CD8-positive, alpha-beta memory T cell (primary cell): ENCODE measurements around the gene USP17L30. TPM values are rescaled to one million over a fixed set of nuclear protein-coding genes. Genes with fewer than 3 reads are reported as not detected.
"Not testable (repeated sequence)": the region's sequence is repeated elsewhere in the genome, so short reads cannot be mapped to it uniquely, and the experiment has no call there.

Experiments used
- CTCF ChIA-PET: fragments of 350-600 bp; sonication (Branson Sonifier 250); formaldehyde crosslinking; loops from one replicate; lab custom pipeline; 2021; ENCODE audit warnings: antibody characterized with exemption; lab: Charles Lee
- POLR2A ChIA-PET: fragments of 350-600 bp; sonication (Branson Sonifier 250); formaldehyde crosslinking; loops from one replicate; lab custom pipeline; 2021; ENCODE audit warnings: antibody characterized with exemption; lab: Charles Lee
- DNase-seq, 5 donors: peaks; one replicate each; pipeline versions ENCODE4 v3.0.0 to v3.0.0-alpha.2; 2020 to 2022; ENCODE audit warnings: mixed read lengths in 1 of 5
- H3K27ac ChIP-seq: one replicate; pipeline ENCODE4 v1.7.0; 2013; ENCODE audit warnings: low read depth, mild to moderate bottlenecking, low read length, moderate library complexity
- H3K27me3 ChIP-seq: 2 replicates; pipeline ENCODE4 v1.7.0; 2013; ENCODE audit warnings: low read length, mild to moderate bottlenecking; ENCODE audit not compliant: insufficient read depth, poor library complexity, severe bottlenecking
- H3K36me3 ChIP-seq: 2 replicates; pipeline ENCODE4 v1.7.0; 2013; ENCODE audit warnings: mild to moderate bottlenecking, low read length, moderate library complexity; ENCODE audit not compliant: insufficient read depth
- H3K4me1 ChIP-seq: 2 replicates; pipeline ENCODE4 v1.7.0; 2013; ENCODE audit warnings: mild to moderate bottlenecking, low read length, moderate library complexity; ENCODE audit not compliant: insufficient read depth
- H3K4me3 ChIP-seq: 2 replicates; pipeline ENCODE4 v1.7.0; 2013; ENCODE audit warnings: mild to moderate bottlenecking, low read length
- H3K9me3 ChIP-seq: 2 replicates; pipeline ENCODE4 v1.7.0; 2013; ENCODE audit warnings: mild to moderate bottlenecking, low read length
- H3K27ac Mint-ChIP-seq, 8 donors: one replicate each; pipeline ENCODE4 v1.8.0; 2020 to 2021; ENCODE audit warnings: mixed read lengths in 8 of 8, mild to moderate bottlenecking in 6 of 8, inconsistent platforms in 3 of 8, moderate library complexity in 3 of 8
- H3K27me3 Mint-ChIP-seq, 2 donors: one replicate each; pipeline ENCODE4 v1.8.0; 2020 to 2021; ENCODE audit warnings: mixed read lengths in 2 of 2, mild to moderate bottlenecking in 1 of 2, moderate library complexity in 1 of 2
- H3K36me3 Mint-ChIP-seq, 3 donors: one replicate each; pipeline ENCODE4 v1.8.0; 2020 to 2021; ENCODE audit warnings: mixed read lengths in 3 of 3, inconsistent platforms in 1 of 3, mild to moderate bottlenecking in 1 of 3
- H3K4me1 Mint-ChIP-seq, 3 donors: one replicate each; pipeline ENCODE4 v1.8.0; 2020 to 2021; ENCODE audit warnings: mixed read lengths in 3 of 3, inconsistent platforms in 1 of 3, mild to moderate bottlenecking in 1 of 3
- H3K4me3 Mint-ChIP-seq, 7 donors: one replicate each; pipeline ENCODE4 v1.8.0; 2020 to 2021; ENCODE audit warnings: mixed read lengths in 7 of 7, mild to moderate bottlenecking in 6 of 7, moderate library complexity in 4 of 7, inconsistent platforms in 2 of 7
- H3K9me3 Mint-ChIP-seq, 5 donors: one replicate each; pipeline ENCODE4 v1.8.0; 2020 to 2022; ENCODE audit warnings: mixed read lengths in 5 of 5, mild to moderate bottlenecking in 3 of 5, moderate library complexity in 2 of 5, inconsistent platforms in 1 of 5
- polyA plus RNA-seq: library from polyadenylated mRNA; unstranded; fragments of 300-500 nt; fragmentation: Illumina TruSeq; gene quantifications from one replicate; pipeline ENCODE4 v1.2.3, GENCODE V29; 2021
- total RNA-seq, 2 experiments: library from RNA; stranded (reverse); gene quantifications; one replicate each; pipeline ENCODE4 v1.2.3, GENCODE V29; 2021

USP17L30 gene, protein sequence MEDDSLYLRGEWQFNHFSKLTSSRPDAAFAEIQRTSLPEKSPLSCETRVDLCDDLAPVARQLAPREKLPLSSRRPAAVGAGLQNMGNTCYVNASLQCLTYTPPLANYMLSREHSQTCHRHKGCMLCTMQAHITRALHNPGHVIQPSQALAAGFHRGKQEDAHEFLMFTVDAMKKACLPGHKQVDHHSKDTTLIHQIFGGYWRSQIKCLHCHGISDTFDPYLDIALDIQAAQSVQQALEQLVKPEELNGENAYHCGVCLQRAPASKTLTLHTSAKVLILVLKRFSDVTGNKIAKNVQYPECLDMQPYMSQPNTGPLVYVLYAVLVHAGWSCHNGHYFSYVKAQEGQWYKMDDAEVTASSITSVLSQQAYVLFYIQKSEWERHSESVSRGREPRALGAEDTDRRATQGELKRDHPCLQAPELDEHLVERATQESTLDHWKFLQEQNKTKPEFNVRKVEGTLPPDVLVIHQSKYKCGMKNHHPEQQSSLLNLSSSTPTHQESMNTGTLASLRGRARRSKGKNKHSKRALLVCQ
- total RNA-seq, result not detected
- not detected for polyA plus RNA-seq

- H3K27ac ChIP-seq, DNase-seq, H3K27me3 ChIP-seq, H3K36me3 Mint-ChIP-seq, H3K4me1 ChIP-seq, H3K36me3 ChIP-seq, POLR2A ChIA-PET, H3K4me1 Mint-ChIP-seq, CTCF ChIA-PET, H3K4me3 Mint-ChIP-seq, H3K9me3 ChIP-seq, H3K27me3 Mint-ChIP-seq, H3K27ac Mint-ChIP-seq, H3K4me3 ChIP-seq, H3K9me3 Mint-ChIP-seq: not testable (repeated sequence)
Observed at GRCh38 chr4:9362829-9363228, at the start of gene USP17L30. USP17L30 (plus strand) TSS chr4:9363129; CDS start chr4:9363129, 0 bp downstream.

DNA sequence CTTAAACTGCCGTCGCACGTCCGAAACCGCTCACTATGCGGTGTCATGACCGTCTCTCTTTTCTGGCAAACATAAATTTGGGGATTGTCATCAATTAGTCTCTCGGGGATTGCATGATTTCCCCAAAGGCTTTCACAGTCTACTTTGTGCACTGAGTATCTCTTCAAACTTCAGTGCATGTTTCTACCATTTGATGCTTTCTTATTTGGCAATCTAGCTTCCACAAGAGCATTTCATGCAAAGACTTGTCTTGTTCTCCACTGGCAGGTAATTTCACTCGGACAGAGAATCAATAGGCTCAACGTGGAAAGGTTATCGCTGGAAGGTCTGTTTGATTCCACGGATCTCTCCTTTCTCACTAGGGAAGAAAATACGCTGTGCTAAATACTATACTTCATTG, 38.7 kb upstream of the USP17L30 start:
- H3K27ac Mint-ChIP-seq, H3K27me3 ChIP-seq, DNase-seq, H3K4me1 Mint-ChIP-seq, CTCF ChIA-PET, H3K9me3 Mint-ChIP-seq, H3K4me3 Mint-ChIP-seq, H3K4me1 ChIP-seq, H3K4me3 ChIP-seq, H3K36me3 Mint-ChIP-seq, POLR2A ChIA-PET, H3K9me3 ChIP-seq, H3K36me3 ChIP-seq, H3K27me3 Mint-ChIP-seq, H3K27ac ChIP-seq: not testable (repeated sequence)

DNA sequence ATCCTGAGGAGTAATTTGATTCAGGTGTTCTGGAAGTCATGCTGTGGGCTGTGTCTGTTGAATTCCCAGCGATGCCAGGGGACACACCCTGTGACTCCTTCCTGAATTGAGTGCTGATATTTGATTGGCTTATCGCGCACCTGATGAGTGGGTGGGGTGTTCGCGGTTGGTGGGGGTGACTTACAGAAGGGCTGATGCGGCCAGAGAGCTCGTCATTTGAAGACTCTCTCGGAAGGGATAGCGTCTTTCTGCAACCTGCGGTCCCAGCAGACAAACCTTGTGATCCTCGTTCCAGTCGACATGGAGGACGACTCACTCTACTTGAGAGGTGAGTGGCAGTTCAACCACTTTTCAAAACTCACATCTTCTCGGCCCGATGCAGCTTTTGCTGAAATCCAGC, 38.1 kb upstream of the USP17L30 start, which contains the start of gene USP17L24:
Gene USP17L24 (plus strand): TSS at position 301 of the 400 bp plus-strand sequence. CDS start 0 bp downstream, at position 301.
- CTCF ChIA-PET, H3K4me1 ChIP-seq, H3K27me3 ChIP-seq, DNase-seq, H3K4me3 Mint-ChIP-seq, POLR2A ChIA-PET, H3K9me3 Mint-ChIP-seq, H3K27me3 Mint-ChIP-seq, H3K36me3 Mint-ChIP-seq, H3K4me3 ChIP-seq, H3K9me3 ChIP-seq, H3K27ac ChIP-seq, H3K36me3 ChIP-seq, H3K4me1 Mint-ChIP-seq, H3K27ac Mint-ChIP-seq: not testable (repeated sequence)

DNA sequence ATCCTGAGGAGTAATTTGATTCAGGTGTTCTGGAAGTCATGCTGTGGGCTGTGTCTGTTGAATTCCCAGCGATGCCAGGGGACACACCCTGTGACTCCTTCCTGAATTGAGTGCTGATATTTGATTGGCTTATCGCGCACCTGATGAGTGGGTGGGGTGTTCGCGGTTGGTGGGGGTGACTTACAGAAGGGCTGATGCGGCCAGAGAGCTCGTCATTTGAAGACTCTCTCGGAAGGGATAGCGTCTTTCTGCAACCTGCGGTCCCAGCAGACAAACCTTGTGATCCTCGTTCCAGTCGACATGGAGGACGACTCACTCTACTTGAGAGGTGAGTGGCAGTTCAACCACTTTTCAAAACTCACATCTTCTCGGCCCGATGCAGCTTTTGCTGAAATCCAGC, 33.3 kb upstream of the USP17L30 start, which contains the start of gene USP17L25:
Gene USP17L25 (plus strand): TSS at position 301 of the 400 bp plus-strand sequence. CDS start 0 bp downstream, at position 301.
- H3K4me1 ChIP-seq, H3K36me3 Mint-ChIP-seq, H3K36me3 ChIP-seq, H3K27me3 ChIP-seq, H3K4me3 Mint-ChIP-seq, H3K4me3 ChIP-seq, DNase-seq, H3K27ac ChIP-seq, POLR2A ChIA-PET, H3K9me3 ChIP-seq, CTCF ChIA-PET, H3K4me1 Mint-ChIP-seq, H3K9me3 Mint-ChIP-seq, H3K27me3 Mint-ChIP-seq, H3K27ac Mint-ChIP-seq: not testable (repeated sequence)

GRCh38 chr4:9334358-9334757, 28.6 kb upstream of the USP17L30 start, which contains the start of gene USP17L26:
USP17L26 (plus strand) TSS chr4:9334658; CDS start chr4:9334658, 0 bp downstream.
- POLR2A ChIA-PET, H3K27ac Mint-ChIP-seq, H3K27ac ChIP-seq, H3K36me3 Mint-ChIP-seq, H3K4me1 ChIP-seq, H3K27me3 ChIP-seq, H3K4me3 ChIP-seq, H3K4me1 Mint-ChIP-seq, CTCF ChIA-PET, DNase-seq, H3K27me3 Mint-ChIP-seq, H3K36me3 ChIP-seq, H3K4me3 Mint-ChIP-seq, H3K9me3 ChIP-seq, H3K9me3 Mint-ChIP-seq: not testable (repeated sequence)

GRCh38 chr4:9339103-9339502, 23.8 kb upstream of the USP17L30 start, which contains the start of gene USP17L5:
USP17L5 (plus strand) TSS chr4:9339403; CDS start chr4:9339403, 0 bp downstream.
- H3K27me3 ChIP-seq, H3K4me1 Mint-ChIP-seq, DNase-seq, CTCF ChIA-PET, H3K27me3 Mint-ChIP-seq, POLR2A ChIA-PET, H3K27ac ChIP-seq, H3K4me1 ChIP-seq, H3K36me3 ChIP-seq, H3K9me3 Mint-ChIP-seq, H3K4me3 Mint-ChIP-seq, H3K27ac Mint-ChIP-seq, H3K4me3 ChIP-seq, H3K9me3 ChIP-seq, H3K36me3 Mint-ChIP-seq: not testable (repeated sequence)

GRCh38 chr4:9343848-9344247, 19.1 kb upstream of the USP17L30 start, which contains the start of gene USP17L27:
USP17L27 (plus strand) TSS chr4:9344148; CDS start chr4:9344148, 0 bp downstream.
- CTCF ChIA-PET, H3K27ac Mint-ChIP-seq, H3K4me1 ChIP-seq, H3K36me3 Mint-ChIP-seq, DNase-seq, H3K27me3 Mint-ChIP-seq, H3K4me3 ChIP-seq, H3K9me3 Mint-ChIP-seq, H3K36me3 ChIP-seq, H3K4me1 Mint-ChIP-seq, H3K27ac ChIP-seq, H3K9me3 ChIP-seq, H3K4me3 Mint-ChIP-seq, H3K27me3 ChIP-seq, POLR2A ChIA-PET: not testable (repeated sequence)

- H3K4me1 Mint-ChIP-seq, H3K27me3 ChIP-seq, H3K9me3 ChIP-seq, H3K4me3 Mint-ChIP-seq, CTCF ChIA-PET, H3K27ac Mint-ChIP-seq, H3K4me1 ChIP-seq, H3K9me3 Mint-ChIP-seq, DNase-seq, H3K27ac ChIP-seq, H3K27me3 Mint-ChIP-seq, POLR2A ChIA-PET, H3K36me3 Mint-ChIP-seq, H3K4me3 ChIP-seq, H3K36me3 ChIP-seq: not testable (repeated sequence)
Observed at GRCh38 chr4:9348593-9348992, 14.3 kb upstream of the USP17L30 start, which contains the start of gene USP17L28. USP17L28 (plus strand) TSS chr4:9348893; CDS start chr4:9348893, 0 bp downstream.
